Hepatocyte (in vitro differentiated cells): ENCODE results near the gene MYLK2.

Experiments used
- CTCF ChIP-seq: fragments of 200-600 bp; sonication (generic); IDR thresholded peaks from 2 replicates; pipeline ENCODE4 v1.5.1; 2016; ENCODE audit warnings: antibody characterized with exemption, mild to moderate bottlenecking; ENCODE audit not compliant: poor library complexity
- EZH2 ChIP-seq: fragments of 200-600 bp; sonication (generic); IDR thresholded peaks from 2 replicates; pipeline ENCODE4 v1.6.1; 2016; ENCODE audit warnings: antibody characterized with exemption, mild to moderate bottlenecking, borderline replicate concordance
- EZH2phosphoT487 ChIP-seq: fragments of 200-600 bp; sonication (generic); IDR thresholded peaks from one replicate; pipeline ENCODE4 v1.6.1; 2018; ENCODE audit warnings: antibody characterized with exemption, mild to moderate bottlenecking, low read depth, moderate library complexity; ENCODE audit not compliant: unreplicated experiment, severe bottlenecking

GRCh38 chr20:31823360-31824124, 4.4 kb downstream of the MYLK2 start:
- no peak for TF ChIP-seq CTCF
- TF ChIP-seq EZH2phosphoT487: no peak
- TF ChIP-seq EZH2: no peak
